ENCODE measurements around the gene SLC16A3.

GRCh38 chr17:82232322-82232820 is 3.5 kb downstream of the SLC16A3 start:
- TF ChIP-seq CTCF (IDR thresholded peaks at IDR 0.05) = no peak
- no peak for TF ChIP-seq POLR2A (IDR thresholded peaks at IDR 0.05)

All from breast epithelium (tissue), 3 donors.